Bronchial epithelial cell (primary cell): ENCODE measurements around the gene ZFHX3. TPM values are rescaled to one million over a fixed set of nuclear protein-coding genes. Genes with fewer than 3 reads are reported as not detected.

Experiments used
- DNase-seq: peaks from one replicate; pipeline ENCODE4 v3.0.0-alpha.2; 2010; ENCODE audit warnings: low read depth
- FAIRE-seq: peaks from 2 replicates; lab custom pipeline; 2011; peaks lifted over from hg19 to GRCh38; lab: Jason Lieb, UNC
- H3K27me3 ChIP-seq: 2 replicates; pipeline ENCODE4 v1.5.1; 2011; ENCODE audit warnings: low read length; ENCODE audit not compliant: control insufficient read depth, insufficient read depth
- H3K36me3 ChIP-seq: 2 replicates; pipeline ENCODE4 v1.5.1; 2011; ENCODE audit warnings: low read length; ENCODE audit not compliant: control insufficient read depth, insufficient read depth
- H3K4me3 ChIP-seq: 2 replicates; pipeline ENCODE4 v1.5.1; 2011; ENCODE audit warnings: mild to moderate bottlenecking, low read depth, low read length, control low read depth
- total RNA-seq: library from RNA; depleted of rRNA; stranded (reverse); fragments of >200 nt; gene quantifications from 2 replicates; pipeline ENCODE4 v1.2.1, GENCODE V29; 2014
- TF ChIP-seq, protein P1 (sequence below): IDR thresholded peaks from 2 replicates; pipeline ENCODE4 v1.5.1; 2011; ENCODE audit warnings: mild to moderate bottlenecking, moderate library complexity, low read length, control low read depth, inconsistent platforms; ENCODE audit not compliant: insufficient read depth, severe bottlenecking

ZFHX3 gene
- total RNA-seq, 1 donor from 2014 or later = 3.9 TPM

- FAIRE-seq (no peak), DNase-seq (no peak)
- TF ChIP-seq, protein P1, sequence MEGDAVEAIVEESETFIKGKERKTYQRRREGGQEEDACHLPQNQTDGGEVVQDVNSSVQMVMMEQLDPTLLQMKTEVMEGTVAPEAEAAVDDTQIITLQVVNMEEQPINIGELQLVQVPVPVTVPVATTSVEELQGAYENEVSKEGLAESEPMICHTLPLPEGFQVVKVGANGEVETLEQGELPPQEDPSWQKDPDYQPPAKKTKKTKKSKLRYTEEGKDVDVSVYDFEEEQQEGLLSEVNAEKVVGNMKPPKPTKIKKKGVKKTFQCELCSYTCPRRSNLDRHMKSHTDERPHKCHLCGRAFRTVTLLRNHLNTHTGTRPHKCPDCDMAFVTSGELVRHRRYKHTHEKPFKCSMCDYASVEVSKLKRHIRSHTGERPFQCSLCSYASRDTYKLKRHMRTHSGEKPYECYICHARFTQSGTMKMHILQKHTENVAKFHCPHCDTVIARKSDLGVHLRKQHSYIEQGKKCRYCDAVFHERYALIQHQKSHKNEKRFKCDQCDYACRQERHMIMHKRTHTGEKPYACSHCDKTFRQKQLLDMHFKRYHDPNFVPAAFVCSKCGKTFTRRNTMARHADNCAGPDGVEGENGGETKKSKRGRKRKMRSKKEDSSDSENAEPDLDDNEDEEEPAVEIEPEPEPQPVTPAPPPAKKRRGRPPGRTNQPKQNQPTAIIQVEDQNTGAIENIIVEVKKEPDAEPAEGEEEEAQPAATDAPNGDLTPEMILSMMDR = no peak
- Histone ChIP-seq H3K27me3 (no peaks in the 10 kb centered on the region), H3K36me3 (no peaks in the 10 kb centered on the region), H3K4me3 (no peak overlapping the region)
Measured at GRCh38 chr16:72736074-72736473, 311.9 kb downstream of the ZFHX3 start.
